Panc1 (cell line): Measurements from ENCODE around the gene TNFSF11.

Source experiments
- POLR2AphosphoS5 ChIP-seq: IDR thresholded peaks from 2 replicates; pipeline ENCODE4 v1.6.1; 2012; ENCODE audit warnings: mild to moderate bottlenecking, low read depth, low read length, moderate library complexity
- TF ChIP-seq, protein P1 (sequence below): fragments of 450-650 bp; IDR thresholded peaks from 2 replicates; pipeline ENCODE4 v1.5.1; 2017; ENCODE audit warnings: mild to moderate bottlenecking

DNA sequence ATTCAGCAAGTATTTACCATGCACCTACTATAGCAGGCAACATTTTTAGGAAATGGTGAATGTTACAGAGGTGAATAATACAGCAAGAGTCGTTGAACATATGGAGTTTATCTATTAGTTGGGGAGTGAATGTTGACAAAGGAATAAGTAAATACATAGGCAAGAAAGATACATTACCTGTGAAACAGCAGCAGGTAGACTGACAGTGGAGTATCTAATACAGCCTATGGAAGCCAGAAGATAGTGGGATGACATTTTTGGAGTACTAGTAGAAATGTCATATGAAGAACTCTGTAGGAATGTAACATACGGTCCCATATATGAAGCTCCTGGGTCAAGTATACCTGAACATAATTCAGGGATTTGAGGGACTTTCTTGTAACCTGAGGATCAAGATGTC, 2.1 kb upstream of the TNFSF11 start:
- TF ChIP-seq, protein P1, sequence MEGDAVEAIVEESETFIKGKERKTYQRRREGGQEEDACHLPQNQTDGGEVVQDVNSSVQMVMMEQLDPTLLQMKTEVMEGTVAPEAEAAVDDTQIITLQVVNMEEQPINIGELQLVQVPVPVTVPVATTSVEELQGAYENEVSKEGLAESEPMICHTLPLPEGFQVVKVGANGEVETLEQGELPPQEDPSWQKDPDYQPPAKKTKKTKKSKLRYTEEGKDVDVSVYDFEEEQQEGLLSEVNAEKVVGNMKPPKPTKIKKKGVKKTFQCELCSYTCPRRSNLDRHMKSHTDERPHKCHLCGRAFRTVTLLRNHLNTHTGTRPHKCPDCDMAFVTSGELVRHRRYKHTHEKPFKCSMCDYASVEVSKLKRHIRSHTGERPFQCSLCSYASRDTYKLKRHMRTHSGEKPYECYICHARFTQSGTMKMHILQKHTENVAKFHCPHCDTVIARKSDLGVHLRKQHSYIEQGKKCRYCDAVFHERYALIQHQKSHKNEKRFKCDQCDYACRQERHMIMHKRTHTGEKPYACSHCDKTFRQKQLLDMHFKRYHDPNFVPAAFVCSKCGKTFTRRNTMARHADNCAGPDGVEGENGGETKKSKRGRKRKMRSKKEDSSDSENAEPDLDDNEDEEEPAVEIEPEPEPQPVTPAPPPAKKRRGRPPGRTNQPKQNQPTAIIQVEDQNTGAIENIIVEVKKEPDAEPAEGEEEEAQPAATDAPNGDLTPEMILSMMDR = no peak
- no peak for TF ChIP-seq POLR2AphosphoS5
